ENCODE measurements around the gene NEDD8.
"Not testable (repeated sequence)": the region's sequence is repeated elsewhere in the genome, so short reads cannot be mapped to it uniquely, and the experiment has no call there.

The NEDD8 gene

GRCh38 chr14:24233538-24233866 lies 1.3 kb upstream of the NEDD8 start:
- H3K4me3 ChIP-seq (ENCODE audit: low read depth, low read length), result peak overlapping the region; percentile 59
- TF ChIP-seq CTCF (IDR thresholded peaks at IDR 0.05; ENCODE audit: borderline replicate concordance, insufficient read depth, low read depth, low read length), result no peak

GRCh38 chr14:24232645-24233537 lies 724 bp upstream of the NEDD8 start, which contains the start of gene GMPR2:
GMPR2 (plus strand) TSS chr14:24232929; CDS start chr14:24233254, 325 bp downstream.
- peak within 1 kb of the TSS; percentile 59 for H3K4me3 ChIP-seq (ENCODE audit: low read depth, low read length)
- TF ChIP-seq CTCF (IDR thresholded peaks at IDR 0.05; ENCODE audit: borderline replicate concordance, insufficient read depth, low read depth, low read length), result no peak

GRCh38 chr14:24231263-24232120 lies 675 bp downstream of the NEDD8 start:
- no peak for TF ChIP-seq CTCF (IDR thresholded peaks at IDR 0.05; ENCODE audit: borderline replicate concordance, insufficient read depth, low read depth, low read length)
- H3K4me3 ChIP-seq (ENCODE audit: low read depth, low read length), result peak overlapping the region; percentile 59

- TF ChIP-seq CTCF (IDR thresholded peaks at IDR 0.05; ENCODE audit: borderline replicate concordance, insufficient read depth, low read depth, low read length), result no peak
- H3K4me3 ChIP-seq (ENCODE audit: low read depth, low read length), result no peak overlapping the region
These were observed 3.3 kb downstream of the NEDD8 start for GRCh38 chr14:24228902-24229301.

- H3K4me3 ChIP-seq (ENCODE audit: low read depth, low read length), result no peak overlapping the region
- no peak for TF ChIP-seq CTCF (IDR thresholded peaks at IDR 0.05; ENCODE audit: borderline replicate concordance, insufficient read depth, low read depth, low read length)
These were observed 5.7 kb downstream of the NEDD8 start for GRCh38 chr14:24226473-24226872.

GRCh38 chr14:24224618-24225071 lies 7.5 kb downstream of the NEDD8 start:
- no peak for TF ChIP-seq CTCF (IDR thresholded peaks at IDR 0.05; ENCODE audit: borderline replicate concordance, insufficient read depth, low read depth, low read length)
- no peak overlapping the region for H3K4me3 ChIP-seq (ENCODE audit: low read depth, low read length)

- H3K4me3 ChIP-seq (ENCODE audit: low read depth, low read length), result not testable (repeated sequence)
These were observed 9.2 kb downstream of the NEDD8 start for GRCh38 chr14:24222987-24223386.

All from GM12875 (cell line).